IPS-11a (cell line): ENCODE results near the gene MAML3.

Source experiments
- H3K4me3 ChIP-seq: one replicate; pipeline ENCODE4 v1.5.1; 2013; ENCODE audit warnings: low read depth, low read length, control low read depth

Gene MAML3

GRCh38 chr4:139797287-139797686 is 356.7 kb downstream of the MAML3 start:
- no peak overlapping the region for H3K4me3 ChIP-seq

GRCh38 chr4:139795527-139796314 is 358.3 kb downstream of the MAML3 start:
- H3K4me3 ChIP-seq = no peak overlapping the region

- no peak overlapping the region for H3K4me3 ChIP-seq
These were observed 359.6 kb downstream of the MAML3 start for GRCh38 chr4:139794158-139794954.

DNA sequence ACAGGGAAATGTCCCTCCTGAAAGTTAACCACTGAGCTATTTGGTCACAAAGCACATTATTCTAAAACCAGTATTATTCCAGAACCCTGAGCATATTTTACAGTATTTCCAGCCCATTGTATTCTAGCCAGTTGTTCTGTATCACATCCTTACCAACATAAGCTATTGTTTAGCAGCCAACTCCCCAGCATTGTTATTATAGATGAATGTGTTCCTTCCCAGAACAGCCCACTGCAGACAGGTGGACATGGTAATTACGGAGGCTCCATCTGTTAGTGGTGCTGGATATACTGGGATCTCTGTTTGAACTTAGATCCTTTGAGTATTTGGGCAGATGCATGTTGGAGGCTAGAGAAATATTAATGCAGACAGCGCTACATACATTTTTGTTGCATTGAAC is 362.3 kb downstream of the MAML3 start:
- no peak overlapping the region for H3K4me3 ChIP-seq

- no peak overlapping the region for H3K4me3 ChIP-seq
These were observed 363.7 kb downstream of the MAML3 start for GRCh38 chr4:139790291-139790690.

DNA sequence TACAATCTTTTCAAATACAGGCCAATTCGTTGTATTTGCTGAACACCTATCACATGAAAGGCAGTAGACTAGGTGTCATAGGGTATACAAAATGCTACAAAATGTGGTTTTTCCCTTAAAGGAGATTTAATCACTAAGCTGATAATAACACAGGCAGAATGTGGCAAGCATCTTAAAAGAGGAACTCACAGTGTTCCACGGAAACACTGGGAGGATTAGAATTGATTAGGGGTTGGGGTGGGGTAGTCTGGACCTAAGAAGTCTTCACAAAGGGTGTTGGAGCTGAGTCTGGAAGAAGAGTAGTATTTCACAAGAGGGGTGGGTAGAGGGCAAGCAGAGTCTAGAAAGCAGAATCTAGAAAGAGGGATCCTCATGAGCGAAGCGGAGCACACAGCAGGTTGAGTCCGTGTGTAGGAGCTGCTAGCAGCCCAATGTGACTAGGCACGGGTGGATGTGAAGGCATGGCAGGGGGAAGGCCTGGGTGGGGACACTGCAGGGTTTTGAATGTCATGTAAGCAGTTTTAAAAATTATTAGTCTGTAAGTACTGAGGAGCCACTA is 364.8 kb downstream of the MAML3 start:
- H3K4me3 ChIP-seq = no peak overlapping the region

- no peak overlapping the region for H3K4me3 ChIP-seq
These were observed 367.3 kb downstream of the MAML3 start for GRCh38 chr4:139786494-139787354.

GRCh38 chr4:139785356-139785755 is 368.6 kb downstream of the MAML3 start:
- no peak overlapping the region for H3K4me3 ChIP-seq

GRCh38 chr4:139783741-139784484 is 370.1 kb downstream of the MAML3 start:
- no peak overlapping the region for H3K4me3 ChIP-seq

- no peak overlapping the region for H3K4me3 ChIP-seq
These were observed 371.0 kb downstream of the MAML3 start for GRCh38 chr4:139782926-139783522.

GRCh38 chr4:139781066-139781465 is 372.9 kb downstream of the MAML3 start:
- H3K4me3 ChIP-seq = no peak overlapping the region

DNA sequence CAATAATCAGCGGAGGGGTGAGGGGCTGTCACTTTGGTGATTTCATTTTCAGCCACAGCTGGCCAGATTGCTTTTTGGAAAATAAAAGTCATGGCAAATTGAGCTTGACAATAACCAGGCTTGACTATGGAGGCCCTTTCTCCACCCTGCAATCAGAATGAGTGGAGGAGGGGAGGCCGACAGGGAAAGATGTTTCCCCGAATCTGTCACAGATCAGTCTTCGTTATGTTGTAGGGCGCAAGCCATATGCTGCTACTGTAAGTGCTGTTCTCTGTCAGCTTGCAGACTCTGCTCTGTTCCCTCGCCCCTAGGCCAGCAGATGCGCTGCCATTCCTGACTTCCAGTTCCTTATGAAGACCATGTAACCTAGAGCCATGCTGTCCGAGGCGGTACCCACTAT is 374.3 kb downstream of the MAML3 start:
- H3K4me3 ChIP-seq = no peak overlapping the region

DNA sequence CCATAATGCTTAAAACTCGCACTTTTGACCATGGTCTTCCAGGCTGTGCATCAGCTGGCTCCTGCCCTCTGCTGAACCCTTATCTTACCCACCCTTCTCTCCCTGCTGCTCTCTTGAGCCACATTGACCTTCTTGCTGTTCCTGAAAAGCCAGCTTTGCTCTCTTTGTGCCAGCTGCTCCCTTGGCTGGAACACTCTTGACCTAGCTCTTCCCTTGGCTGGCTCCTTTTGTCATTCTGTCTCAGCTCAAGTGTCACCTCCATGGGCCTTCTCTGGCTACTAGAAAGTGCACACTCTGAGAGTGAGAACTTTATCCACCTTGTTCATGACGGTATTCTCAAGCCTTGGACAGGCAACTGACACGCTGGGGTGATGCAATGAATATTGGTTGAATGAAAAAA is 376.2 kb downstream of the MAML3 start:
- no peak overlapping the region for H3K4me3 ChIP-seq

DNA sequence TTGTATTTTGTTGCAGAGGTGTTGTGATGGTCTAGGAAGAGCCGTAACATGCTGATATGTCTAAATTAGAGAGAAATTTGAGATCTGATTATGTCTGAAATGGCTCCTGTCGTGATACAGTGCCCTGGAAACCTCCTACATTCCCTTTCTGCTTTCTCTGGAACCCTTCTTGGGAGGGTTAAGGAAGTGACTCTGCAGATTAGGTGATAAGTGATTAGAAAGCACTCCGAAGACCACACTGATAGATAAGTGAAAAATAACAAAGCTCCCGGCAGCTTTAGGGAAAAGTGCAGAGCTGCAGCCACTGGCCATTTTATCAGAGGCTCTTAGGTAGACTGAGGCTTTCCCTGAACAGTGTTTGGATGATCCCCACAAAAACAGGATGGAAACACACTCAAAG is 377.7 kb downstream of the MAML3 start:
- no peak overlapping the region for H3K4me3 ChIP-seq

DNA sequence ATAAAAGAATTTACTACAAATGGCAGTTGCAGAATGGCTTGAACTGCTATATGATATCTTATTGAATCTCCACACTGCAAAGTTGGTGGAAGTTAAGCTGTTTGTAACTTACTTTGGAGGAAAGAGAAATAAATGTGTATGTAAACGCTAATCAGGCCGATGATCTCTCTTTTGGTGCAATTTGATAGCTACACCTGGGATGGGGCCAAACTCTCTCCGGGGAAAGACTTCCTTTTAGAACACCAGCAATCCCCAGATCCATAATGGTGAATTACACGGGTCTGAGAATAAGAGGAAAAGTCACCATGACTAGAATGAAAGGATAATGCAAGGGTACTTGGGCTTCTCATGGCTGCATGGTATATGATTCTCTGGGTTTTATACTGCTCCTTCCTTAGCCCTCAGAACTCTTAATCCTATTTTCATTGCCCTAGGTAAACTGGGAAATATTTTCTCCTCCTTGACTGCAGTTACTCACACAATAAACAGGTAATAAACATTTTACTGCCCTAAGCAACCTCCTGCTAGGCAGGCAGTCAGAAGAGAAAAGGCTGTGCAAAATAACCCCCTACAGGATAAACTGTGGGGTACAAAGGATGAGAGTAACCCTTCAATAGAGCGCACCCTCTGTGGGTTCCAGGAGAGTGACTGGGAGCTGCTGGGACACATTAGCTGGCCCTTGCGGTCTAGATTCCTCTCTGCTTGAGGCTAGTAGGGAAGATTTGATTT is 379.1 kb downstream of the MAML3 start:
- no peak overlapping the region for H3K4me3 ChIP-seq

GRCh38 chr4:139773560-139774318 is 380.2 kb downstream of the MAML3 start:
- H3K4me3 ChIP-seq = no peak overlapping the region

DNA sequence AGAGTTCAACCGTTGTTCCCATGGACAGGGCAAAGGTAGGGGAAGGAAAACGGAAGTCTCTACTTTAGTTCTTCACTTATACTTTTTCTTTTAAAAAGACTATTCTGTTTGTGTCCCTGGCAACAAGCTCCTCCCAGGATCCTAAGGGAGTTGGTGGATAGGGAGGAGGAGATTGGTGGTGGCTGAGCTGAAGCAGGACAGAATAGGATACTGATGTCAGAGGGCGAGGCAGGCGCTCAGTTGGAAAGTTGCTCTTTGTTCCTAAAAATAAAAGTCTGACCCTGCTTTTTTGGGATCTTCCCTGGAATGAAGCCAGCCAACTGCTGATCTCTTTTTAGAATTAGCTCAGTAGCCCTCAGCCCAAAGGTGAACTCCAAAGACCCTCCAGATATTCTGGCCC is 383.6 kb downstream of the MAML3 start:
- H3K4me3 ChIP-seq = no peak overlapping the region

- no peak overlapping the region for H3K4me3 ChIP-seq
These were observed 384.6 kb downstream of the MAML3 start for GRCh38 chr4:139769364-139769763.

DNA sequence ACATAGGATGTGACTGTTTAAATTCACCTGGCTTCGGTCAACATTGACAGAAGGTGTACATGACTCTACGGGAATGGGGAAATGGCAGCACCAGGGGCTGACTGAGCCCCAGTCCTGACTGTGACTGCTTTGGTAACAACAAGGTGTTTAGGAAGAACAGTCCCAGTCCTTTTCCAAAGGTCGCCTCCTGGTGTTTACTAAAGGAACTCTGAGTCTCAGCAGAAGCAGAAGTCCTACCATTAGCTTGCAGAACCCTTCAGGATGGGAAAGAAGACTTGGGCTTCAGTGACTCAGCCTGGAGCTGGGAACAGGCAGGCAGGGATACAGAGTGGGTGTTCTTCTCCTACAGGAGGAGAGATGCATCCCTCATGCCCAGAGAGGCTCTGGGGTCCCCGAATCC is 385.1 kb downstream of the MAML3 start:
- H3K4me3 ChIP-seq = no peak overlapping the region
